DOHH2 (cell line): ENCODE measurements around the gene MRPL51.

Source experiments
- CTCF ChIP-seq: fragments of 200-600 bp; sonication (generic); IDR thresholded peaks from one replicate; pipeline ENCODE4 v1.5.1; 2014; ENCODE audit warnings: antibody characterized with exemption, mild to moderate bottlenecking, low read depth, low read length; ENCODE audit not compliant: poor library complexity, severe bottlenecking
- EZH2phosphoT487 ChIP-seq: fragments of 200-600 bp; sonication (generic); IDR thresholded peaks from 2 replicates; pipeline ENCODE4 v1.6.1; 2017; ENCODE audit warnings: borderline replicate concordance, mild to moderate bottlenecking, antibody characterized with exemption, low read length, moderate library complexity, mixed read lengths

- TF ChIP-seq EZH2phosphoT487 = no peak
- TF ChIP-seq CTCF = no peak
Measured at GRCh38 chr12:6452245-6452943, 40.7 kb downstream of the MRPL51 start.
